HG02870 (cell line): Measurements from ENCODE around the gene PXDC1.
"Not testable (repeated sequence)": the region's sequence is repeated elsewhere in the genome, so short reads cannot be mapped to it uniquely, and the experiment has no call there.

ENCODE experiments used
- ATAC-seq: cut with Tn5 transposase; IDR thresholded peaks from one replicate; pipeline ENCODE4 v1.9.1; 2021; ENCODE audit warnings: mild to moderate bottlenecking, moderate library complexity; ENCODE audit not compliant: unreplicated experiment

Gene PXDC1

DNA sequence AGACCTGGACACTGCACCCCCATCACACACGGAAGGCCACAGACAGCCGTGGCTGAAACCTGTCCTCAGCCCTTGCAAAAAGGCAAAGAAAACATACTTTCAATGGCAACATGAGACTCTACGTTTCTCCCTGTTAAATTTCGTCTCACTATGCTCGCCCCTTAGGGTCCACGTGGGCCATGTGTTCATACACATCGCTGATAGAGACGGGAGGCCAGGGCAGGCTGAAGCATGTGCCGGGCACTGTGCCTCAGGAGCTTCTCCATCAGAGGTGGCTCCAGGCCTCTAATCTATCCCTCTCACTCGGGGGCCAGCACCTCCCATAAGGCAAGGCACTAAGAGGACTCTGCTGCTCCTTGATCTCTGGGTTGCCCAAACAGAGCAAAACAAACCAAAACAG lies 17.5 kb downstream of the PXDC1 start:
- ATAC-seq, result no peak

DNA sequence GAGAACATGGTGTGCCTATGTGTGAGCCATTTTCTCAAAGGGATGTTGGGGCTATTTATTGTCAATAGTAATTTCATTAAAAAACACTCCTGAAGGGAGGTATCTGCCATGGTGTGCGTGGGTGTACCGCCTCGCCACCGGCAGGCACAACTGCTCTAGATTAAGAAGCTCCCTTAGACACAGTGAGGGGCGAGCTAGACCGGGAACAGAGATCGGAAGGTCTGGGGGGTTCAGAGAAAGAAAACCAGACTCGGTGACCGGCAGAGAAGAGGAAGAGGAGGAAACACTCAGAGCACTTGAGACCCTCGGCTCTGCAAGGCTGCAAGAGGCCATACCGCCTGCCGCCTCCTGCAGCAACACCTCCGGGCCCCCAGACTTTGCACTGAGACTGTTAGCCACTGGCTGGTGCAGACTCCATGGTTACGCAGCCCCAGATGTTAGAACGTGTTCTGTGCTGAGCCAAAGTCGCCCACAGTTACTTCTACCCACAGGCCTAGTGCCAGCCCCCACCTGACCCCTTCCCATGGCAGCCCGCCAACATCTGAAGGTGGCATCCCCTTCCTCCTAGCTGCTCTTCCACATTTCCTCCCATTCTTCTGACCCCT lies 18.1 kb downstream of the PXDC1 start:
- ATAC-seq, result no peak

DNA sequence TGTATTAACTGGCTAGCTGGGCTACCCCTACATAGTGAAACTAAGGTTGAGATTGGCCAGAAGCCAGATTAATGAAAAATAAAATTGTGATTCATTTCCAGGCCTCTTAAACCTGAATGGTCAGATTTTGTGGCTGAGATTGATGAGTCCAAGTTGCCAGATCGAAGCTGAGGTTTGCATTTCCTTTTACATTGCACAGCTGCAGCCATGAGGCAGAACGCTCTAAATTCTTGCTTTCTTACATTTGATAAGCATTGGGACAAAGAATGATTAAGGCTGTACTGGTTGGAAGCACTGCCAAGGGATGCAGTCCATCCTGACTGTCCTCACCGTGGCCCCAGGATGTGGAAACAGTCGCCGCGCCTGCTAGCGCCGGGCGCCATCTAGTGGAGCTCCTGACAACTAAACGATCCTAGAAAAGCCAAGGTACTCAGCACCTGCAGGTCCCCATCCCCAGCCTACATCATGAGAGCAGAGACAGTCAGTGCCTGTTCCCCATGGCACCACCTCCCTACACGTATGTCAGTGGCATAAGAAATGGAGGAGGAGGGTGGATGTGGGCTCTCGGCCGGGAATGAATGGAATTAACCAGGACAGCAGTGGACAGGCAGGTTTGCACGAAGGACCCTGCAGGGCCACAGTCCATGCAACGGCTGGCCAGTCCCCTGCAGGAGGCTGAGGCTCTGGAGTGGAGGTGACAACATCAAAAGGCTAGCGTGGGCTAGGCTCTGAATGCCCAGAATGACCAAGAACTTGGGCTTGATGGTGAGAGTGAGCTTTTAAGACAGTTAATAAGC lies 19.0 kb downstream of the PXDC1 start:
- ATAC-seq, result no peak

DNA sequence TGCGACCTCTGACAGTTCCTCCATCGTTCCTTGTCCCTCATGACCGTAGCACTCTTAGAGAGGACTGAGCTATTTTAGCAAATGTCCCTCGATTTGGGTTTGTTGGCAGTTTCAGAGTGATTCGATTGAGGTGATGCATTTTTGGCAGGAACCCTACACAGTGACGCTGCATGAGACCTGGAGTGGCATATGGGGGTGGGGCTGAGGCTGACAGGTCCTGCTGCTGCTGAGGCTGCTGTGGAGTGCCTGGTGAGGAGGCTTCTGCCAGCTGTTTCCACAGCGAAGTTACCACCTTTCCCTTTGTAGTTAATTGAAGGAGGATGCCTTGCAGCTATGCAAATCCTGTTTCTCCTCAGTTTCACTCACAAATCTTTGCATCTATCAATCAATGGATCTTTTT lies 19.8 kb downstream of the PXDC1 start:
- ATAC-seq, result no peak

DNA sequence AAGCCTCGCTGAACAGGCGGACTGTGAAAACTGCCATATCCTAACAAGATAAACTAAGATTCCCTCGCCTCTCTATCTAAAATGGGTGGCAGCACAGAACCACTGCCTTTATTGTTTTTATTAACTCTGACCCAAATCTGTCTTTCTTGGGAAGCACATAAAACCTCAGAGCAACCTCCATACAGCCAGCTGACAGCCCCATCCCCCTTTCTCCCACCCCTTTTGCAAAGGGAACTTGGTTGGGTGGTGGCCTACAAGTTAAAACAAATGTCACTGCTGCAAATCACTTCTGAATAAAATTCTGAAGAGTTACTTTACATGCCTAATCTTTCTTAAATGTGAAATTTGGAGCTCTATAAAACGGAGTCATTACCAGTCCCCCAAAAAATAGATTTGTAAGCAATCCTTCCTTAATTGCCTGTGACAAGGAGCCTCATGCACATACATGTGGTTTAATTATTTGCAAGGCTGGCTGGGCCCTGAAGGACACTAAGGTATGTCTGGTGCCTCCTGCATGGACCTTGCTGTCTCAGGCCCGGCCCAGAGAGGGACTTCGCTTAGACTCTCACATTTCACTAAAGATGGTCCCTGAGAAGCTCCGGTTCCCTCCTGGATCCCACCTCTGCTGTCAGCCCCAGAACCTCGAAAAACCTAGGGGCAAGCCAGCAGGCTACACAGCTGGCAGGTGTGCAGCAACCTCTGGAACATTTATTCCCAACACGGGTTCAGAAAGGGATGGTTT lies 21.7 kb downstream of the PXDC1 start:
- no peak for ATAC-seq

DNA sequence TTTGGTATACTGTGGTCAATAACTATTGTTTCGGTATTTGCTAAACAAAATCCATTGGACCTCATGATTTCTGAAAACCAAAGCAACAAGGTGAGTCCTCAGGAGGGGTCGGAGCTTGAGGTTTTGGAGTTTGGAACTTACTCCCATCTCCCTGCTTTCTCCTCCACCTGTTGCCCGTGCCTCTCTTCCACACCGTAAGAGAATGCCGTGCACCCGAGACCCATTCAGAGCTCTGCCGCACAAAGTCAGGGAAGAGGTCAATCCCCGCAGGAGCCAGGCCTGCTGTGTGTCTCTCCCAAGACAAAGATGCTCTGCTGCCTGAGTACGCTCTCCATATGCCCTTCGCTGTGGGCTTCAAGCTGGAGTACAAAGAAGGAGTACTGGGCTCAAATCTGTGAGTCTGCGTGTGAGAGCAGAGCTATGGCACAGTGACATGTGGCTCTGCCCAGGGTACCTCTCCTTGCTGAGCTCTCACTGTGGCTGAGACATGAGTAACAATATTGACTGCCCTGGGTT lies 23.9 kb downstream of the PXDC1 start:
- ATAC-seq, result no peak

DNA sequence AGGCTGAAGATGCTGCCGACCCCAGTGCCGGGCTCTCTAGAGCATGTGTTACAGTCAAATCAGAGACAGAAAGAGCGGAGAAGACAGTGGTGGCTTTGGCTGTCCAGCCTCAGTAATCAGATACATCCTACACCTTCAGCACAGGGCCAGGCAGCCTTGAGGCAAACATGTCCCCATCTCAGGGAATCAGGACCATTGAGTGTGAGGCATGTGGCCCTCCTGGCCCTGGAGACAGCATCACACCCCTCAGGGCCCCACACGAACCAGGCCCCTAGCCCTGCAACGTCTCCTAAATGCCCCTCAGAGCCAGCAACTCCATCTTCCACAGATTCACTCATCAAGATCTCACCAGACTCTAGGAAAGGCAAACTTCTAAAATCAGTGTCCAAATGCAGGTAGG lies 24.5 kb downstream of the PXDC1 start:
- ATAC-seq, result no peak

DNA sequence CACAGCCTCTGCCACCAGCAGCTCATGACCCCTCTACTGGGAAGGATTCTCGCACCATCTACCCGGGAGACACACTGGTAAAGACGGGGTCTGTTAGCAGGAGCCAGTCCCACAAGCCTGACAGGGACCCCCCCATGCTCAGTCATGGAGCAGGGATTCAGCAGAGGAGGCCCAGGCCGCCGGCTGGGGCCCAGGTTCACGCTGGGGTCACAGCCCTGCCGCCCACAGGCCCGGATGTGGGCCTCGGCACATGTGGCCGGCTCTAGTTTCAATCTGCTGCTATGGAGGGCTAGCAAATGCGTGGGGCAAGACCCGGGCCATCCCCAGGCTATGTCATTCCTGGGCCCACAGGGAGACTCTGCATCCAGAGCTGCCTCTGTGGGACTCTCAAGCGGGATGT lies 25.1 kb downstream of the PXDC1 start:
- ATAC-seq, result no peak

DNA sequence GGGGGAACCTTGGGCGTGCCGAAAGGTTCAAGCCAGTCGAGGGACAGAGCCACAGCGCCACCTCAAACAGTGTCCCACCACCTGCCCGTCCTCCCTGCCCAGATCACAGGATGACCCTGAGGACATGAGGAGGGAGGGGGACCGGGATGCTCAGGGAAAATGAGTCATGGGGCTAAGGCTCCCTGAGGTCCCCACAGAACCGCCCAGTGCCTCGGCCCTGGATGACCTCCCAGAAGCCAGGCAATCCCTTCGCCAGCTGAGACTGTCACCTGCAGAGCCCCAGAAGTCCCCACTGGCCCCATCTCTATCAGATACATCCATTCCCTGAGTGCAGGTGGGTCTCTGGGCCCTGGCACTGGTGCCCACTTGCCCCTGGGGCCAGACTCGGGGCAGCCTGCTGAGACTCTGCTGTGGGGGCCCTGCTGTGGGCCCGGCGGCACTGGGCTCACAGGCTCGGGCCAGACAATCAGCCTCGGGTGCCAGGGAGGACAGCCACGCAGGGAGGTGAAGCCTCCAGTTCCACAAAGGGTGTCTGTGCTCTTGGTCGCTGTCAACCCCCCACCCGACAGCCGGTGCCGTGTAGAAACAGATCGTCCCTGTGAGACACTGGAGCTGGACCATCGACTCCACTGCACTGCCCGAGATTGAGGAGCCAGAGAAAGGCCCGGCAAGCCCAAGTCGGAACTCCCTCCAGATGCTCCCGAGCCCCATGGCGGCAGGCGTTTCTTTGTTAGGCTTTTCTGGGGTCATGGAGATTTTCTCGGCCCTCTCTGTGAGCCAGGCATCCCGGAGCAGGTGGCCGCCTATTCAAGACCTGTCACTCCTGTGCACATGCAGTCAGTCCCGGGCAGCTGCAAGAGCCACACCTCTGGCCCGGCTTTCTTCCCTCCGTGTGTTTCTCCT lies 26.1 kb downstream of the PXDC1 start:
- no peak for ATAC-seq

DNA sequence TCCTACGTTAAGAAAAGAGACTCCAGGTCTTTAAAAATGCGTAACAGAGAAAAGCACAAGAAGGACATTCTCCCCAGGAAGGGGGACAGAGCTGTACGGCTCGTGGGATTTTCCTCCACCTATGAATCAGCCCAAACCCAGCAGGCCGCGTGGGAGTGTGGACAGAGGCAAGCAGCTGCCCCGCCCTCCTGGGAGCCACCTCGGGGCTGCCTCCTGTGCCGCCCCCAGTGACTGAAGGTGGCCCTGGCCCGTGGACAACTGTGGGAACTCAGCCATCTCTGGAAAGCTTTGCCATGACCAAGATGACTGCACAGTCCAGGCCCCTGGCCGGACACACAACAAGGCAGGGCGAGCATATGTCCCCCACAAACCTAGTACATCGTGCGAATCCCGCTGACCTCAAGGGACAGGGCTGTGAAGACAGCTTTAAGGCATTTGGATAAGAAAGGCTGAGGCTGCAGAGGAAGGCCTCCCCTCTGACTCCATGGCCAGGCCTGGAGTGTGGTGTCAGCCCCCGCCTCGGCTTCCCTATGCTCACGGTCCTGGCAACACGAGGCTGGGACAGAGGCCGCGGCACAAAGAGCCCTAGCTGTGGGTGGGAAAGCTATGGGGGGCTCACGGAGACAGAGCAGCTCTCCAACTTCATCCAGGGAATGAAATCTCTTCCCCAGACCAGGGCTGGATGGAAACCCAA lies 26.9 kb downstream of the PXDC1 start:
- no peak for ATAC-seq

DNA sequence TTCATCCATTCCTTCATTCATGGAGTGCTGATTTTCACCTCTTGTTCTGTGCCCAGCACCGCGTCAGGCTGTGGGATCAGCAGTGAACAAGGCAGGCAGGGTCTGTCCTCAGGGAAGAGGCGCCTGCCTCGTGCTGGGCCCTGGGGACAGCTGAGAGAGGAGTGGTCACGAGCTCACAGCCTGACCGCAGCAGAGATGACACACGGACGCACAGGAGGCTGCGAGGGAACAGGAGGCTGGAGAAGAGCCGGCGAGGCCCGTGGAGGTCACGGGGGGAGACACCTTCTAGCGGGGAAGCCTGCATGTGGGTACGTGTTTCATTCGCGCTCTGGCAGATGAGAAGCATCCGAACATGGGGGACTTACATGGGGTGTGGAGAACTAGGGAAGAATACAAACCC lies 27.5 kb downstream of the PXDC1 start:
- no peak for ATAC-seq

DNA sequence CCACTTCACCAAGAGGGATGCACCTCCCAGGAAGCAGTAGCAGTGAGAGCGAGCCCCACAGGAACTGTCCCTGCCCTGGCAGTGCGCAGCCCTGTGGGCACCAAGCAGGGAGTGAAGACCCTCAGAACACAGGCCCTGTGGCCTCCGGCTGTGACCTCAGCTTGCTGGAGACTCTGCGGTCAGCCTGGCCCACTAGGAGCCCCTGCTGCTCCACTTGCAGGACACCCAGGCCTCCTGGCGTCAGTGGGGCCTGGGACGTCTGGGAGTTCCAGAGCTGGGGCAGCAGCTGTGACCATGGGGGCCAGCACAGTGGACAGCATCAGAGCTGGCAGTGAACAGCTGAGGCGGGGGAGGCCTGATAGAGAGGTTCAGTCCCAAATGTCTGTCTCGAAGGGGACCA lies 28.3 kb downstream of the PXDC1 start:
- ATAC-seq, result no peak

DNA sequence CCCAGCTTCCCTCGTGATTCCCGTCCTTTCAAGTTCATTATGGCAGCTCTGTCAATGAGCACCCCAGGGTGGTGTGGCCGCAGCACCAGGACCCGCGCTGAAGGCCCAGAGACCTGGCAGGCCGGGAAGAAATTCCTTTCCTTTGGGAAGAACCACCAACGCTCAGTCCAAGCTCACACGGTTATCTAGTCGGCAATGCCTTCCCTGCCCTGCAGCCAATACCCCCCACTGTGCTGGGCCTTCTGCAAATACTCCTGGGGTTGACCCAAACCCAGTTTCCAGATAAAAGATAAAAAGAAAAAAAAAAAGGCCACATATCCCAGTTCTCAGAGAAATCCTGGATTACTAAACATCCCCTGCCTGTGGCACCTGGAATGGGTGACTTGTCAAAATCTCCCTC lies 28.7 kb downstream of the PXDC1 start:
- ATAC-seq, result no peak

DNA sequence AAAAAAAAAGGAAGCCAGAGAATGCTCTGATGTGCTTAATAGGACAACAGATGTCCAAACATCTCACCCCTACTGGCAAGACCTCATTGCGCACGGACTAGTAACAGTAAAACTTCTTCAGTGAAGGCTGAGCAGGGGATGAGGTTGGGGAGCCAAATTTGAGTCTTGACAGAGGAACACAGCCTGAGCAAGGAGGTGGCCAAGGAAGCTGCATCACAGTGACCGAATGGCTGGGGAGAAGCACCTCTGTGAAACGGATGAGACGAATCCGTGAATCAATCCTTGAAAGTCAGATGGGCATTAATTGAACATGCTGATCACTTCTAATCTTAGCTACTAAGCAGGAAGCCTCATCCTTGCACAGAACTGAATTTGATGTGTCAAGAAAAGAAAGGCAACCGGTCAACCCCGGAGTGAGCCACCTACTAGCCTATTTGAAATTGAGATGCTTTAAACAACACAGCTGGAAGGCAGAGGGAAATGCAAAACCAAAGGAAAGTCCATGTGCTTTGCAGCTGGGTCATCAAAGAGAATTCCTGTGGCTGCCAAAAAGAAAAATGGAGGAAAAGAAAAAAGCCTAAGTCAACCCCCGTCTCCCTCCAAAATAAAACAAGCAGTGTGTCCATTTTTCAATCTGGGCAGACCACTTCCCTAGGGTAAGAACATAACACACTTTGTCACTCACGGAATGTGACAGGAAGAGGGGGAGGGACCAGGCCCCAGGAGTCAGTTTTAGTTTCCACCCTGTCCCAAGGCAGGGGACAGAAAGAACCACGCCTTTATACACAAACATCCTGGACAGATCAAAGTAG lies 29.5 kb downstream of the PXDC1 start:
- ATAC-seq, result no peak

DNA sequence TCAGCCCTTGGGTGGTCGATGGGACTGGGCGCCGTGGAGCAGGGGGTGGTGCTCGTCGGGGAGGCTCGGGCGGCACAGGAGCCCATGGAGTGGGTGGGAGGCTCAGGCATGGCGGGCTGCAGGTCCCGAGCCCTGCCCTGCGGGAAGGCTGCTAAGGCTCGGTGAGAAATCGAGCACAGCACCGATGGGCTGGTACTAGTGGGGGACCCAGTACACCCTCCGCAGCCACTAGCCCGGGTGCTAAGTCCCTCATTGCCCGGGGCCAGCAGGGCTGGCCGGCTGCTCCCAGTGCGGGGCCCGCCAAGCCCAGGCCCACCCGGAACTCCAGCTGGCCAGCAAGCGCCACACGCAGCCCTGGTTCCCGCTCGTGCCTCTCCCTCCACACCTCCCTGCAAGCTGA lies 30.7 kb downstream of the PXDC1 start:
- ATAC-seq, result not testable (repeated sequence)

DNA sequence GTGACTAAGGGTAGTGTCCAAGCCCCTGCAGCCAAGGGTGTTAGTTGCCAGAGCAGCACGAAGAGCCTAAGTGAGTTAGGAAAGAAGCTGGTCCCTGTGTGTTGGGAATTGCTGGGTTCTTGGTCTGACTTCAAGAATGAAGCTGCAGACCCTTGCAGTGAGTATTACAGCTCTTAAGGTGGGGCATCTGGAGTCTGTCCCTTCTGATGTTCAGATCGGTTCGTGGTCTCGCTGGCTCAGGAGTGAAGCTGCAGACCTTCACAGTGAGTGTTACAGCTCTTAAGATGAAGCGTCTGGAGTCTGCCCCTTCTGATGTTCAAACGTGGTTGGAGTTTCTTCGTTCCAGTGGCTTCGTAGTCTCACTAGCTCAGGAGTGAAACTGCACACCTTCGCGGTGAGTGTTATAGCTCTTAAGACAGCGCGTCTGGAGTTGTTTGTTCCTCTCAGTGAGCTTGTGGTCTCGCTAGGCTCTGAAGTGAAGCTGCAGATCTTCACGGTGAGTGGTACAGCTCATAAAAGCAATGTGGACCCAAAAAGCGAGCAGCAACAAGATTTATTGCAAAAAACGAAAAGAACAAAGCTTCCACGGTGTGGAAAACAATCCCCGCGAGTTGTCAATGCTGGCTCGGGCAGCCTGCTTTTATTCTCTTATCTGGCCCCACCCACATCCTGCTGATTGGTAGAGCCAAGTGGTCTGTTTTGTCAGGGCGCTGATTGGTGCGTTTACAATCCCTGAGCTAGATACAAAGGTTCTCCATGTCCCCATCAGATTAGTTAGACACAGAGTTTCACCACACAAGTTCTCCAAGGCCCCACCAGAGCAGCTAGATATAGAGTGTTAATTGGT lies 31.8 kb downstream of the PXDC1 start:
- no peak for ATAC-seq

DNA sequence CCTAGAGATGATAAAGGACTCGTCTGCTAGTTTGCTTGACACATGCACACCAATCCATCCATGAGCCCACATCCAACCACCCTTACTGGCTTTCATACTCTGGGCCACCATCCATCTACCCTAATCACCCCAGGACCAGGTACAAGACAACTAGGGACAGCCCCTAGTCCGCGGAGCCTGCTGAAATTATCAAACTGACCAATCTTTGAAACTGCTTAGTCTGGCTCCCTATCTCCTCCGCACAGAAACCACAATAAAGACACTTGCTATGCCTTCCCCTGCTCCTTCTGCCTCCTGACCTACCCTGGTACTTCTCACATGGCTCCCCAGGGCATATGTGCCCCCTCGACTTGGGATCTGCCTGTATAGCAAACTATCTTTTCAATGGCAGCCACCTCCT lies 33.1 kb downstream of the PXDC1 start:
- no peak for ATAC-seq

DNA sequence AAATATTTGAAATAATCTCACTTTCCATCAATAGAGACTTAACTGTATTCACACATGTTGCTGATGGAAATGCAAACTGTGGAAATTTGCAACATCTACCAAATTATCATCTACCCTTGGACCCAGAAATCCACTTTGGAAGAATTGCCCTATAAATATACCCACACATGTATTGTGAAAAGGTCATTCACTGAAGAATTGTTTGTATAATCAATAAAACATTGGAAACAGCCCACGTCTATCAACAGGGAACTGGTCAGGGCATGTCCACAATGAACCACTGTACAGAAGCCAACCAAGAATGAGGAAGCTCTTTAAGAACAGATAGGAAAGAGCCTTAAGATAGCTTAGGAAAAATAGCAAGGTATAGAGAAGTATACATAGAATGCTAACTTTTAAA lies 36.2 kb downstream of the PXDC1 start:
- ATAC-seq, result no peak

DNA sequence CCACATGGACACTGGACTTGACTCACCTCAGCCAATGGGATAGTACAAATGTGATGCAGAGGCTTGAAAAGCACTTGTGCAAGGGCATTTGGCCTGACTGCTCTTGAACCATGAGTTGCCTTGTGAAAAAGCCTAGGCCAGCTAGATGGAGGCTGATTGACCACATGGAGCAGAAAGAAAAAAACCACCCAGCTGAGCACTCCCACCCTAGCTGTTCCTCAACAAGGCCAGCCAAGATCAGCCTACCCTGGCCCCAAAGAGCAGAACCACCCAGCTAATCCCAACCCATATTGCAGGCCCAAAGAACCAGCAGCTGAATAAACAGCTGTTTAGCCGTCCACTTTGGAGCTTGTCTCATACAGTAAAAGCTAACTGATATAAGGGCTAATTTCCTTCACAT lies 36.7 kb downstream of the PXDC1 start:
- ATAC-seq, result no peak
